Gastroesophageal sphincter (tissue), 3 donors: ENCODE results near the gene BTRC.
A peak's percentile ranks its signal among the peaks of the same experiment; 100 is the strongest.

Source experiments
- POLR2A ChIP-seq, 2 donors: fragments of 450-650 bp; IDR thresholded peaks; one replicate each; pipeline ENCODE4 v1.6.1; 2017; ENCODE audit warnings: antibody characterized with exemption in 2 of 2, mild to moderate bottlenecking in 2 of 2, moderate library complexity in 1 of 2
- TF ChIP-seq, protein P1 (sequence below), 4 experiments: fragments of 200-600 bp in 2 of 4; fragments of 450-650 bp in 2 of 4; sonication (generic) in 1 of 4; IDR thresholded peaks; one replicate each; pipeline ENCODE4 v1.5.1; 2017 to 2019; ENCODE audit warnings: antibody characterized with exemption in 4 of 4, mild to moderate bottlenecking in 2 of 4, moderate library complexity in 2 of 4

- TF ChIP-seq, protein P1, sequence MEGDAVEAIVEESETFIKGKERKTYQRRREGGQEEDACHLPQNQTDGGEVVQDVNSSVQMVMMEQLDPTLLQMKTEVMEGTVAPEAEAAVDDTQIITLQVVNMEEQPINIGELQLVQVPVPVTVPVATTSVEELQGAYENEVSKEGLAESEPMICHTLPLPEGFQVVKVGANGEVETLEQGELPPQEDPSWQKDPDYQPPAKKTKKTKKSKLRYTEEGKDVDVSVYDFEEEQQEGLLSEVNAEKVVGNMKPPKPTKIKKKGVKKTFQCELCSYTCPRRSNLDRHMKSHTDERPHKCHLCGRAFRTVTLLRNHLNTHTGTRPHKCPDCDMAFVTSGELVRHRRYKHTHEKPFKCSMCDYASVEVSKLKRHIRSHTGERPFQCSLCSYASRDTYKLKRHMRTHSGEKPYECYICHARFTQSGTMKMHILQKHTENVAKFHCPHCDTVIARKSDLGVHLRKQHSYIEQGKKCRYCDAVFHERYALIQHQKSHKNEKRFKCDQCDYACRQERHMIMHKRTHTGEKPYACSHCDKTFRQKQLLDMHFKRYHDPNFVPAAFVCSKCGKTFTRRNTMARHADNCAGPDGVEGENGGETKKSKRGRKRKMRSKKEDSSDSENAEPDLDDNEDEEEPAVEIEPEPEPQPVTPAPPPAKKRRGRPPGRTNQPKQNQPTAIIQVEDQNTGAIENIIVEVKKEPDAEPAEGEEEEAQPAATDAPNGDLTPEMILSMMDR (IDR thresholded peaks at IDR 0.05) = no peak
- TF ChIP-seq POLR2A (IDR thresholded peaks at IDR 0.05) = peak in 1 of 2 donors; percentile 22
Observed at GRCh38 chr10:101587725-101588653, 234.0 kb downstream of the BTRC start, which contains the start of the genes DPCD and POLL.
